Peyer's patch (tissue), 4 donors: ENCODE results near the gene NDUFS1. TPM values are rescaled to one million over a fixed set of nuclear protein-coding genes. Genes with fewer than 3 reads are reported as not detected.

Source experiments
- DNase-seq, 3 donors: peaks; one replicate each; pipeline ENCODE4 v3.0.0-alpha.2; 2017 to 2019
- H3K27ac ChIP-seq, 4 donors: fragments of 200-600 bp; sonication (generic); one replicate each; pipeline ENCODE4 v1.5.1; 2016 to 2019
- H3K27me3 ChIP-seq, 2 donors: fragments of 200-600 bp; sonication (generic); one replicate each; pipeline ENCODE4 v1.5.1; 2019
- H3K36me3 ChIP-seq, 3 donors: fragments of 200-600 bp; sonication (generic); one replicate each; pipeline ENCODE4 v1.5.1; 2016 to 2019
- H3K4me1 ChIP-seq, 4 donors: fragments of 200-600 bp; sonication (generic); one replicate each; pipeline ENCODE4 v1.5.1; 2016 to 2019
- H3K4me3 ChIP-seq, 4 donors: fragments of 200-600 bp; sonication (generic); 1 replicate in 3 of 4; 2 replicates in 1 of 4; pipeline ENCODE4 v1.5.1; 2016 to 2019; ENCODE audit warnings: mild to moderate bottlenecking in 1 of 4
- H3K9me3 ChIP-seq, 4 donors: fragments of 200-600 bp; sonication (generic); one replicate each; pipeline ENCODE4 v1.5.1; 2016 to 2019; ENCODE audit warnings: mild to moderate bottlenecking in 1 of 4
- POLR2A ChIP-seq, 2 donors: fragments of 450-650 bp; IDR thresholded peaks; one replicate each; pipeline ENCODE4 v1.5.1; 2017; ENCODE audit warnings: antibody characterized with exemption in 2 of 2, mild to moderate bottlenecking in 2 of 2, moderate library complexity in 2 of 2
- total RNA-seq, 4 donors: library from RNA; depleted of rRNA; stranded (reverse); fragments of >200 nt; gene quantifications; one replicate each; pipeline ENCODE4 v1.1.0, GENCODE V29; 2016
- TF ChIP-seq, protein P1 (sequence below), 6 experiments: fragments of 450-650 bp in 4 of 6; fragments of 200-600 bp in 2 of 6; sonication (generic) in 1 of 6; IDR thresholded peaks; one replicate each; pipeline ENCODE4 v1.5.1; 2017 to 2019; ENCODE audit warnings: antibody characterized with exemption in 6 of 6, mild to moderate bottlenecking in 3 of 6, moderate library complexity in 1 of 6

NDUFS1 gene
- total RNA-seq, 4 donors from 2014 or later: 81.9 to 95.3 (median 89.3) TPM

- no peak for TF ChIP-seq POLR2A (IDR thresholded peaks at IDR 0.05)
- TF ChIP-seq, protein P1, sequence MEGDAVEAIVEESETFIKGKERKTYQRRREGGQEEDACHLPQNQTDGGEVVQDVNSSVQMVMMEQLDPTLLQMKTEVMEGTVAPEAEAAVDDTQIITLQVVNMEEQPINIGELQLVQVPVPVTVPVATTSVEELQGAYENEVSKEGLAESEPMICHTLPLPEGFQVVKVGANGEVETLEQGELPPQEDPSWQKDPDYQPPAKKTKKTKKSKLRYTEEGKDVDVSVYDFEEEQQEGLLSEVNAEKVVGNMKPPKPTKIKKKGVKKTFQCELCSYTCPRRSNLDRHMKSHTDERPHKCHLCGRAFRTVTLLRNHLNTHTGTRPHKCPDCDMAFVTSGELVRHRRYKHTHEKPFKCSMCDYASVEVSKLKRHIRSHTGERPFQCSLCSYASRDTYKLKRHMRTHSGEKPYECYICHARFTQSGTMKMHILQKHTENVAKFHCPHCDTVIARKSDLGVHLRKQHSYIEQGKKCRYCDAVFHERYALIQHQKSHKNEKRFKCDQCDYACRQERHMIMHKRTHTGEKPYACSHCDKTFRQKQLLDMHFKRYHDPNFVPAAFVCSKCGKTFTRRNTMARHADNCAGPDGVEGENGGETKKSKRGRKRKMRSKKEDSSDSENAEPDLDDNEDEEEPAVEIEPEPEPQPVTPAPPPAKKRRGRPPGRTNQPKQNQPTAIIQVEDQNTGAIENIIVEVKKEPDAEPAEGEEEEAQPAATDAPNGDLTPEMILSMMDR (IDR thresholded peaks at IDR 0.05): no peak
- H3K36me3 ChIP-seq: peaks cover 0 to 6% (median 0%) of the 10 kb centered on the region in 3 donors
Measured at GRCh38 chr2:206092297-206092696, 66.9 kb downstream of the NDUFS1 start.

DNA sequence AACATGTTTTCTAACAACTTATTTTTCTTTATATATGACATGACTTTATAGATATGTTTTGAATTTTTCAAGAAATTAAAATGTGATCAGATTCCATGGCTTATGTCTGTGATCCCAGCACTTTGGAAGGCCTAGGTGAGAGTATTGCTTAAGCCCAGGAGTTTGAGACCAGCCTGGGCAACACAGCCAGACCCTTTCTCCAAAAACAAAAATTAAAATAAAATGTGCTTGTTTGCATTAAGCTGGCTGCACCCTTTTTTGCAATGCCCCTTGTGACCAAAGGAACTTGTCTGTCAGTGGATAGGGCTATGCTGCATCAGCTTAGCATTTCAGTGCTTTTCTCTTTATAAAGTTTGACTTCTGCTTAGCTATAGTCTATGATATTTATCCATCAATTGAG is 71.0 kb downstream of the NDUFS1 start:
- Histone ChIP-seq H3K36me3 (peaks cover 0 to 6% (median 0%) of the 10 kb centered on the region in 3 donors), H3K4me1 (no peaks in the 10 kb centered on the region), H3K4me3 (no peak overlapping the region), H3K9me3 (no peaks in the 10 kb centered on the region), H3K27ac (no peak overlapping the region), H3K27me3 (no peaks in the 10 kb centered on the region)
- no peak for TF ChIP-seq POLR2A (IDR thresholded peaks at IDR 0.05)
- TF ChIP-seq, protein P1 (IDR thresholded peaks at IDR 0.05): no peak
- DNase-seq: no peak

More at GRCh38 chr2:206092297-206092696, 66.9 kb downstream of the NDUFS1 start:
- Histone ChIP-seq H3K27me3 (no peaks in the 10 kb centered on the region), H3K4me1 (no peaks in the 10 kb centered on the region), H3K4me3 (no peak overlapping the region), H3K9me3 (no peaks in the 10 kb centered on the region), H3K27ac (no peak overlapping the region)
- no peak for DNase-seq

GRCh38 chr2:206086716-206087350 is 72.4 kb downstream of the NDUFS1 start:
- Histone ChIP-seq H3K9me3 (no peaks in the 10 kb centered on the region), H3K27ac (peak overlapping the region; percentile 96 to 99 (median 98)), H3K27me3 (no peaks in the 10 kb centered on the region), H3K36me3 (peaks cover 0 to 6% (median 0%) of the 10 kb centered on the region in 3 donors), H3K4me3 (peak overlapping the region; percentile 78 to 92 (median 85)), H3K4me1 (no peaks in the 10 kb centered on the region)
- DNase-seq: no peak
- TF ChIP-seq, protein P1 (IDR thresholded peaks at IDR 0.05): no peak
- TF ChIP-seq POLR2A (IDR thresholded peaks at IDR 0.05): no peak

GRCh38 chr2:206085742-206086445 is 73.3 kb downstream of the NDUFS1 start, which contains the start of gene INO80D:
TSS of gene INO80D (minus strand) at chr2:206086174. CDS start at chr2:206063016, 23,158 bp downstream.
- Histone ChIP-seq H3K27me3 (no peaks in the 10 kb centered on the region), H3K27ac (peak within 1 kb of the TSS; percentile 96 to 99 (median 98)), H3K4me3 (peak within 1 kb of the TSS; percentile 78 to 92 (median 85)), H3K9me3 (no peaks in the 10 kb centered on the region), H3K4me1 (no peaks in the 10 kb centered on the region), H3K36me3 (peaks cover 0 to 6% (median 0%) of the 10 kb centered on the region in 3 donors)
- TF ChIP-seq, protein P1 (IDR thresholded peaks at IDR 0.05): peak in 5 of 6 experiments; percentile 42 to 75 (median 72)
- peak; percentile 77 to 84 for TF ChIP-seq POLR2A (IDR thresholded peaks at IDR 0.05)
- DNase-seq: peak; percentile 79 to 92 (median 87)

- TF ChIP-seq, protein P1 (IDR thresholded peaks at IDR 0.05): no peak
- Histone ChIP-seq H3K9me3 (no peaks in the 10 kb centered on the region), H3K36me3 (no peaks in the 10 kb centered on the region), H3K27me3 (no peaks in the 10 kb centered on the region), H3K4me3 (peak overlapping the region; percentile 78 to 92 (median 85)), H3K4me1 (no peaks in the 10 kb centered on the region), H3K27ac (peak overlapping the region; percentile 96 to 99 (median 98))
- peak; percentile 26 to 77 (median 59) for DNase-seq
Measured at GRCh38 chr2:206084870-206085741, 74.1 kb downstream of the NDUFS1 start.
